HuH-7 (cell line): ENCODE measurements around the gene MAP2K3.
A peak's percentile ranks its signal among the peaks of the same experiment; 100 is the strongest.

Source experiments
- DNase-seq: peaks from one replicate; pipeline ENCODE4 v3.0.0; 2011; ENCODE audit warnings: low spot score

MAP2K3 gene

GRCh38 chr17:21284319-21285163, at the start of gene MAP2K3:
TSS of gene MAP2K3 (plus strand) at chr17:21284711. CDS start at chr17:21284921, 210 bp downstream.
- DNase-seq = peak; percentile 96

GRCh38 chr17:21235921-21236320, 48.6 kb upstream of the MAP2K3 start:
- no peak for DNase-seq

- peak; percentile 66 for DNase-seq
These were observed 44.7 kb upstream of the MAP2K3 start for GRCh38 chr17:21239680-21240368.

- no peak for DNase-seq
These were observed 44.0 kb upstream of the MAP2K3 start for GRCh38 chr17:21240369-21241055.

GRCh38 chr17:21241564-21241963, 42.9 kb upstream of the MAP2K3 start:
- no peak for DNase-seq

DNA sequence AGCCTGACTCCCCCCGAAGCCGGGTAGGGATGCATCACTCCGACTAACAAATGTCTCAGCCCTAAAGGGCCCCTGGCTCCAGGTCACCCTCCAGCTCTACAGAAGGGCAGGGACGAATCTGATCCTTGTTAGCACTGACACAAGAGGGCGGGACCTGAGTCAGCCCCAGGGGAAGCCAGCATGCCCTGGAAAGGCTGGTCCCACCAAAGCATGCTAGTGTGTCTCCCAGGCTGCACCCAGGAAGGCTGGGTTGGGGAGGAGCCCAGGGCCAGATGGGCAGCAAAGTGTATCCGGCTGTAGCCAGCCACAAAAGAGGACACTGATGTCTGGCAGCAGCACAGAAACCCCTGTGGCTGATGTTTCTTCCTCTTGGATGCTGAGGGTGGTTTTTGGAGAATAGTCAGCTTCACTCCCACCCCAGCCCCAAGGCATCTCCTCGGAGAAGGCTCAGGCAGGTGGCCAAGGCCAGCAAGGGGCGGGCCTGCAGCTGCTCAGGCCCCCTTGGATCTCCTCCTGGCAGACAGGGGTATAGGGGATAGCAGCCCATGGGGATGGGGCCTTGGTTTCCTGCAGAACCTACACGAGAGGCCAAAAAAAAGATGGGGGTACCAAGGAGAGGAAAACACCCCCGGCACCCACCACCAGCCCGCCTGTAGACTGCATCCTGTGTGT, 42.3 kb upstream of the MAP2K3 start:
- no peak for DNase-seq

DNA sequence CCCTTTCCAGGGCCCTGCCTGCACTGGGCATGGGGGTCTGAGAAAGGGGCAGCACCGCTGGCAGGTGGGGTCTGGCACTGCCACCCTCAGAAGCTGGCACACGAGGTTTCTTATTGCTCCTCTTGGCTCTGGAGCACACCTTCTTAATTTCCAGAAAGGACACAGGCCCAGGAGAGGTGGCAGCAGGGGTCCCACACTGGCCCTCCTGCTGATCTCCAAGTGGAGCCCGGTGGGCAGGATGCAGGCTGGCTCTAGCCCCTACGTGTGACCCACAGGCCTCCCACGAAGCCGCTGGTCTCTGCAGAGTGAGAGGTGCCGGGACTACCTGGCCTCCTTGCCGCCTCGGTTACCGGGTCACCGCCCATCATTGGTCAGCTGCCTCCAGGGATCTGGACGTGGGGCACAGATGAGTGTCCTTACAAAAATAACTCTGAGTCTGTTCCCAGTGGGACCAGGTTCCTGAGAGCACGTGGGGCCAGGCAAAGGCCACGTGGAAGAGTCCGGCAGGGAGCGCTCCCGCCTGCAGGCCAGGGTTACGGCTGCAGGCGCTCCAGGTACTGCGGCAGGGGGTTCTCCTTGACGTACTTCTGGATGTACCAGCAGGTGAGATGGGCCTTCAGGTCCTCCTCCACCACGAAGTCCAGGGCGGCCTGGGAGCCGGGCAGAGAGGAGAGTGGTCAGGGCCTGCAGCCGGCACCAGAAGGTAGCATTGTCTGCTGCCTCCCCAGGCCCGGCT, 41.6 kb upstream of the MAP2K3 start:
- DNase-seq = no peak

DNA sequence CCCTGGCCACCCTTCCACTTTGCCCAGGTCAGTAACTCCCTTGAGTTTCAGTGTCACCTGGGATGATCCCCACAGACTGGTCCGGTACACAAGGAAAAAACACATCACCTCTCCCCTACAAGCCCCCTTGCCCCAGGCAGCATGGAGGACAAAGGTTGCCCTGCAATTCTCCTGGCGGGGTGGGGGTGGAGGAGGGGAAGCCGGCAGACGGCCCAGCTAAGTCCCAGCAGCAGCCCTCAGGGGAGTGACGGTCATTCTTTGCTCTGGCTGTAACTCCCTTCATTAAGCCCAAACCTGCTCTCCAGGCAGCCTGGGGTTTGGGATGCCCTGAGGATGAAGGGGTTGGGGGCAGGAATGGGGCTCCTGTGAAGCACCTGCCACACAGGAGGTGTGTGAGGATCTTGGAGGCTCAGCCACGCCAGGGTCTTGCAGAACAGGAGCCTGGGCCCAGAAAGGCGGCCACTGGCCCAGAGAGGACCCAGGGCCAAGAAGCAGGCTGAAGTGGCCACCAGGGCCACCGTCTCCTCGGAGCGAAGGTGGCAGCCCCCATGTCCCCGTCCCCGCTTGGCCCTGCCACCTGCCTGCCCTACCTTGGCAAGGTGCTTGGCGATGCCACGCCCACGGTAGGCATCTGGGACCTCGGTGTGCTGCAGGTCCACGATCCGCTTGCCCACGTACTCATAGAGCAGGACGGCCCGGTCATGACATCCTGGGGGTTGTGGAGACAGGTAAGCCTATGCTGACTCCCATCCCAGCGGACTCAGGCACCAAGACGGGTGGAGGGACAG, 40.8 kb upstream of the MAP2K3 start:
- DNase-seq = no peak

DNA sequence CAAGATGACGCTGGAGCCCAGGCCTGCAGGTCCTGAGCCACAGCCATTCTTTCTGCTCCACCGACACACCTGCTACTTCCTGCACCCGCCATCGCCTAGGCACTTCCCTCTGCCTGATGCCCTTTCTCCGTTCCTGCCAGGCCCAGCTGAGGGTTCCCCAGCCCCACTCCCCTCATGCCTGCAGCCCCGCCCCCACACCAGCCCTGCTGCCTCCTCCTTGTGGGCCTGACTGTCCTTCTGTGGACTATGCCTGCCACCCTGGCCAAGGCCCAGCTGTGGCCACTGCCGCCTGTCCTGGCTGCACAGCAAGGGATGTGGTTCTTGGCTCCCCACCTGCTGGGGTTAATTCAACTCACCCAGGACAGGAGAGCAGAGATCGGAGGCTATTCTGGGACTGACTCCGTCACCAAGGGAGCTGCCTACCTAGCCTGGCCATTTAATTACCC, 38.8 kb upstream of the MAP2K3 start:
- DNase-seq = no peak

GRCh38 chr17:21246698-21247097, 37.8 kb upstream of the MAP2K3 start:
- no peak for DNase-seq

GRCh38 chr17:21247552-21248258, 36.8 kb upstream of the MAP2K3 start:
- no peak for DNase-seq

GRCh38 chr17:21248500-21248899, 36.0 kb upstream of the MAP2K3 start:
- no peak for DNase-seq

- no peak for DNase-seq
These were observed 35.3 kb upstream of the MAP2K3 start for GRCh38 chr17:21249086-21249795.

DNA sequence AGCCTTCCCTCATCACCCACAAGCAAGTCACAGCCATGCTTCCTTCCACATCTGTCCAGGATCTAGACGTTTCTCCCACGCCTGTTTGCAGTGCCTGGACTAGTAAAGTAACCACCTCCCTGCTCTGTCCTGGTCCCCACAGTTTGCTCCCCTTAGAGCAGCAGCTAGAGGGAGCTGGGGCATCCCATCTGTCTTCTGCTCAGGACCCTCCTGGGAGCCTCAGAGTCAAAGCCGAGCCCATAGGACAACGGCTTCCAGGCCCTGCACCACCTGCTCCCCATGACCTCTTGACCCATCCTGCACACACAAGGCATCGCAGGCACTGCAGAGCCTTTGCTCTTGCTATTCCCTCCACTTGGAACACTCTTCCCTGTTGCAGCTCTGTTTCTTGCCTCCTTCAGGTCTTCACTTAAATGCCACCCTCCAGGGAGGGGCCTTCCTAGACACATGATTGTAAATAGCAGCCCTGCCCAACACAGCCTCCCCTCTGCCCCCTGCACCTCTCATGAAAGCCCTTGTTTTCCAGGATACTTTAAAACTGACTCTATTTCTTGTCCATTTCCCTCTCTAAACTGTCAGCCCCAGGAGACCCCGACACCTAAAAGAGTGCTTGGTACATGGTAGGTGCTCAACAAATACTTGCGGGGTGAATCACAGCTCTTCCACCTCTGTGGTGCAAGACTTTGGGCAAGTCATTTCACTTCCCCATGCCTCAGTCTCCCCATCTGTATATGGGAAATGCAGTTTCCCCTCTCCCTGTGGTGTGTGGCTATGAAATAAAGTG, 34.4 kb upstream of the MAP2K3 start:
- DNase-seq = no peak

DNA sequence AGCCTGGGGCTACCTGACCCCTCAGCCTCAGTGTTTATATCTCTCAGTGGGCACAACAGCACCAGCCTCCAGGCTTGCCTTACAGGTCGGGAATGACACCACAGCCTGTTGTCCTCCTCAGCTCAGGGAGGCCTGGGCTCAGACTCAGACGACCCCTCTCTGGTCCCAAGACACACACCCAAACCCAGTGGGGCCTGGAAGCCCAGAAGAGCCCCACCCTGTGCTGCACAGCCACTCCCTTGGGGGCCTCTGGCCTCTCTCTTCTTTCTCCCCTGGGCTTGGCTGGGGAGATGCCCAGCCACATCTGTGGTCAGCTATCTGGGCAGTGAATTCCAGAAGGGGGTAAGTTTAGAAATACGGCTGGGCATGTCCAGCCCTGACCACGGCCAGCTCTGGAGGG, 33.7 kb upstream of the MAP2K3 start:
- no peak for DNase-seq

DNA sequence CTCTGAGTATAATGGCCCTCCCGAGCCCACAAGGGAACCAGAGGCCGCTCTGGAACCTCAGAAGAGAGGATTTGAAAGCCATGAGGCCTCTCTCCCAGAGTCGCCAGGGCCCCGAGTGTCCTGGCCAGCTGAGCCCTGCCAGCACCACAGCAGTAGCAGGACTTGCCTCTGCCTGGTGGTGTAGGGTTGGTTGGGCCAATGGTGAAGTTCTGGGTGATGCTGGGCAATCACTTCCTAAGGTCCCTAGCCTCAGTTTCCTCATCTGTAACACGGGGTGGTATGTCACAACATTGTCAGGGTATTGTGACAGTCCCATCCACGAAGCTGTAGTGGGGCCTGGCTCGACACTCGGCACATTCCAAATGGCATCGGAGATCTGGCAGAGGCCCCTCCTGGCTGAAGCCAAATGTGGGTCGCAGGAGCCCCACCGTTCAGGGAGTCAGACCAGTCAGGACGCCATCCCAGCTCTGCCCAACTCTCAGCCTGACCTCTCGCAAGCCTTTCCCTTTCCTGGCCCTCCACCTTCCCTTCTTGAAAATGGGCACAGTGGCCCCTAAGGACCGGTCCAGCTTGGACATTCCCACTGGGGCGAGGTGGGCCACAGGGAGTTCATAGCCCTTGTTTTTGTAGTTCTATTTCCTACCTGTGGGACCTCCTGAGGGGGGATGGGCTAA, 33.0 kb upstream of the MAP2K3 start:
- DNase-seq = no peak

- DNase-seq = no peak
These were observed 32.2 kb upstream of the MAP2K3 start for GRCh38 chr17:21252289-21252795.
